GM18502 (cell line): ENCODE results near the gene MED12L.

ENCODE experiments used
- ATAC-seq: cut with Tn5 transposase; IDR thresholded peaks from one replicate; pipeline ENCODE4 v1.9.1; 2021; ENCODE audit warnings: mild to moderate bottlenecking; ENCODE audit not compliant: unreplicated experiment, poor library complexity

The MED12L gene

DNA sequence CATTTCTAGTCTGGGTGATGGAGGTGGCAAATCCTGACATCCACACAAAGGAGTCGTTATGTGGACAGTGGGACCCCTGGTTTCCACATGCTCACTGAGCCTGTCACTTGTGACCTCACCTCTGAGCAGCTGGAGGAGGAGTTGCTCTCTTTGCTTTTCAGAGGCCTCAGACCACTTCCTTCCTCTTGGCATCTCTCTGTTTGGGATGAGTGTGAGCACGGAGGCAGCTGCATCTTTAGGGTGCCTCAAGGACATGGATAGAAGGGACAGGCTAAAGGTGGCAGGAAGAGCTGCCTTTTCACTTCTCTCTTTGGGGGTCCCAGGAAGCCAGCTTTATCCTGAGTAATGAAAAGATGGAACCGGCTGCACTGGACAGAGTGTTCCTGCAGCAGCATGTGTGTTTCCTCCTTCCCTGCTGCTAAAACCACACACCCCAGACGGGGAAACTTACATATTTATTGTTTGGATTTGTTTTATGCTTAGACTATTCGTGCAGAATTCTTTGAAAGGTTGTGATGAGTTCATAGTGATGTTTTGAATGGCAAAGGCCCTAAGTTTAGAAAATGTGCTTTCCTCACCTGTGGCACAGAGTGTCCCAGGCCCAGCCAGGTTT, 85.8 kb downstream of the MED12L start:
- peak; percentile 75 for ATAC-seq

DNA sequence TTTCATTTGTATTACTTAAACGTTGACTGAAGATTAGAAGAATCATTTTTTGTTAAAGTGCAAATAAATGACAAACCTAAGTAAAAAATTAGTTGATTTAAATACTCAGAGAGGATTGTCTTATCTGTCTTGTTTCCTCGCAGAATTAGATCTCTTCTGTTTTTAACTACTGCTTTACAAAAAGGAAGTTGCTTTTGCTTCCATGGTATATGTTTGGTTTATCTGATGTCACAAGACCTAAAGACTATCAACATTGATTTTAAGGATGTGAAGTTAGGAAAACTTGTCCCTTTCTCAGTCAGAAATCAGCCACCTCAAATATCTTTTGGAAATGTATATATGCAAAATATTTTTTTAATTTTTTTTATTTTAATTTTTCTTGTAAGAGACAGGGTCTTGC, 88.9 kb downstream of the MED12L start:
- ATAC-seq = no peak

DNA sequence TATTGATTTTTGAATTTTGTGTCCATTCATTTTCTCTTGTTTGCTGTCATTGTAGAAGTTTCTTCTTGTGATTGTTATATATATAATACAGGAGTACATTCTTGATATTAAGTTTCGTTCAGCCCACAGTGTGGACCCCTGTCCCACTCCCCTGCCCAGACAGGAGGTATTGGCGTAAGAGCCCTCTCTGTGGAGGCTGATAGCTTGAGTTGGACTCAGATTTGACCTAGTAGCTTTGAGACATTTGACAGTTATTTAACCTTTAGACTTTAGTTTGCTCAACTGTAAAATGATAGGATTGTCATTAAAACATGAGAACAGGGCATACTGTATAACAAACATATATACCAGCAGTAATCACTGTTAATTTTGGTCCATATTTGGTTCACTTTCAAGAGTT, 90.5 kb downstream of the MED12L start:
- no peak for ATAC-seq

DNA sequence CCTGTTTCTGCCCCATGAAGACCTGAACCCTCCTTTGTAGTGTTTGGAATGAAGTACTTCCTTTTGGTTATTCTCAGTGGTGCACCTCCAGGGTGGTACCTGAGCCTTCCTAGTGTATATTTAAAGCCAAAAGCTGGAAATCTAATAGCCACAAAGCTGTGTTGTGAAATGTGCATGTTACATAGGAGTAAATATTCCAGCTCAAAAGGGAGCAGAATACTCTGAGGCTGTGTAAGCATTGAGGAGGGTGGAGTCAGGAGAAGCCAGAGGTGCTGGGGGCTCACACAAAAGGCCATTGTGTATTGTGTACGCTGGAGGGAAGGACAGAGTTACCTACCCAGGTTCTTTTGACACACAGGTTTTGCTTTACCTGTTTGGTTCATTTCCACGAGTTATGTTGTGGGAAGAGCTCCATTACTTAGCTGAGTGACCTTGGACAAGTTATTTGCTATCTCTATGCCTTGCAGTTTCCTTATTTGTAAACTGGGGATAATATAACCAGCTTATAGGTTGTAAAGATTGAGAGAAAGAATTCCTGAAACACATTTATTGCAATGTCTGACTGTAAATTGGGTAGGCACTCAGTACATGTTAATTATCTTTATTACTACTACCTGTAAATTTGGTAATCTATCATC, 92.9 kb downstream of the MED12L start:
- ATAC-seq = no peak

DNA sequence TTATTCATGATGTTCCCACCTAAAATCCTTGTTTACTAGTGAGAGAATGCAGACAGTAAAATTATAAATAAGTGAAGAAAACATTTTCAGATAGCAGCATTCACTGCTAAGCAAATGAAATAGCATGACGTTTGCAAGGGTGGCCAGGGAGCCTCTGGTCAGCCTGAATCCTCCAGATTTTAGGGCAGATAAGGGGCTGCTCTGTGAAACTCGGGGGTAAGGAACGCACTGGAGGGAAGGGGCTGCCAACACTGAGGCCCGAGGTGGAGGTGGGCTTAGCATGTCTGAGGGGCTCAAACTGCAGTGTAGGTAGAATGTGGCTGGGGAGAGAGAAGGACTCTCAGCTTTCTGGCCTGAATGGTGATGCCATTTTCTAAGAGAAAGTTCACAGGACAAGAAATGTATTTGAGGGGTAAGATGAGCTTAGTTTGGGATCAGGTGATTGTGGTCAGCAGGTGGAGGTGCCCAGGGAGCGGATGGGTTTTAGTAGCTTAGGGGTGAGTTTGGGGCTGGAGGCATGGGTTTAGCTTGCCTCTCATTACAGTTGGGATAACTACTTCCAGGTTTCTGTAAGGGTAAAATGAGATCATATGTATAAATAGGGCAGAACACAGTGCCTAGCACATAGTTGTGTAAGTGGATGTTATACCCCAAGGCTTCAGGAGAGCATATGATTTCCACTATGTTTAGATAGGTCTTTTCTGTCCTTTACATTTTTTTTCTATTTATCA, 97.0 kb downstream of the MED12L start:
- no peak for ATAC-seq

DNA sequence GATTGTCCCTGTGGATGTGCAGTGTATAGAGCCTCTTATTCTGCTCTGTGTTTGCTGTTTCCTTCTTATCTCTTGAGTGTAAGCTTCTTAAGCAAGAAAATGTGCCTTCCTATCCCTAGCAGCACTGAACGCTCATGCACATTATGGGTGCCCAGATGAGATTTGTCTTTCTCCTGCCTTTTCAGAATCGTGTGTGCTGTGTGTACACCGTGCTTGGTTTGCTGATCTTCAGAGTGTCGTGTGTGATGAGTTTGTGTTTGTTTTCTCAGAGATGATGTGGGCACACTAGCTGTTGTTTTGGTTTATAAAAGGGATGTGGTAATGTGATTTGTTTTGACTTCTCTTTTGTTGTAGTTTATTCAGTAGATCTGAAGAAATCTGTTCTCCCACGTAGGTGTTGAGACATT, 97.8 kb downstream of the MED12L start:
- ATAC-seq = no peak

DNA sequence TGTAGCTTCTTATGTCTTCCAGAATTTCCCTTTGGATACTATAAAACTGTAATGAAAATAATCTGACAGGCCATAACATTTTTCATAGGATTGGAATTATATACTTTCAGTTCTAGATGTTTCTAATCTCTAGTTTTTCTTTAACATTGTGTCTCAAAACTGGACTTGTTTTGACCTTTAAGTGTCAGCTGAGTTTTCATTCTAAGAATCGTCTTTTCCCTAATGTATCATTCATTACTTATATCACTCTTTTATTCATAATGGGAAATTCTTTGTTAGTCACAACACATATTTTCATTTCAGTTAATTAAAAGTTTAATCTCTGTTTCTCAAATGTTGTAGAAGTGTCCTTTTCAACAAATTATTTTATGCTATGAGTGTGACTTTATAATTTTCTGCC, 105.6 kb downstream of the MED12L start:
- ATAC-seq = no peak

DNA sequence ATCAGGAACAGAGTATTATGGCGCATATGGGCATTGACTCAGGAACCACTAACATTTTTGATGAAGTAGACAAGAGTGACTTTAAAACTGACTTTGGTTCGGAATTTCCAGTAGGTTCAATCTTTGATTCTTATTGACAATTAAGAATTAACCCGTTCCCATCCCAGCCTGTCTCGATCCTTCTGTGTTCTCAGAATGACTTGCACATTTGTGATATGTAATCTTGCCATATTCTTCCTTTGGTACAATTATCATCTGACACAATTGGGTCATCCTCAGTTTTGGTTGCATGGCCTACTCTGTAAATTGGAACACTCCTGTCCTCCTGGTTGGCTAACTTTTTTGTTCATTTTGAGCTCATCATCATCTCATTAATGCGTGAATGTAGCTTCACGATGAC, 107.1 kb downstream of the MED12L start:
- ATAC-seq = no peak

DNA sequence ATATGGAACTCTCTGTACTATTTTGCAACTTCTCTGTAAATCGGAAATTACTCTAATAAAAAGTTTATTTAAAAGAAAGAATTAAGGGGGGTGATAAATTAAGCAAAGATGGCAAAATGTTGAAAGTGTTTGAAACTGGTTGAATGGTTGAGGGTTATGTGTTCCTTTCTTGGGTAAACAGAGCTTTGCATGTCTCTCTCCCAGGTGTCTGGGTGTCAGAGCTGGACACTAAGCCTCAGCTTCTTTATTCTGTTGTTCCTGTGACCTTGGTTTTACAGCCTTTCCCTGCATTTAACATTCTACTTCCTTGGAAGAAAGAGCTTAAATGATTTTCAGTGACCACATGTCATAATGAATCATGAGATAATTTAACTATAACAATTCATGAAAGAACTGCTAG, 110.4 kb downstream of the MED12L start:
- no peak for ATAC-seq

DNA sequence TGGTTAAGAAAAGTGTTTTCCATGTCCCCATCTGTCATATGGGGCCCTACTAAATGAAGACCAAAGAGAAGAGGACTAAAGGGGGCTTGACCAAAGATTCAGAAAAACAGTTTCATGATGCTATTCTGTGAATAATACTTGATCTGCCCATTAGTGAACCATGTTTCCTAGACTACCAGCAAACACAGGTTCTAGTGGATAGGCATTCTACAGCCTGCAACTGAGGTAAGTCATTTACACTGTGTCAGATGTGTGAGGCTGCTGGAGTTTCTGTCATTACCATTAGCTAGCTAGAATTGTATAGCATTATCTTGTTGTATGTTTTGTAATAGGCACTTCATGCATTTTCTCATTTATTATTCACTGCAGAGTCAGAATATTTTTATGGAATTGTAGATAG, 111.0 kb downstream of the MED12L start:
- no peak for ATAC-seq

DNA sequence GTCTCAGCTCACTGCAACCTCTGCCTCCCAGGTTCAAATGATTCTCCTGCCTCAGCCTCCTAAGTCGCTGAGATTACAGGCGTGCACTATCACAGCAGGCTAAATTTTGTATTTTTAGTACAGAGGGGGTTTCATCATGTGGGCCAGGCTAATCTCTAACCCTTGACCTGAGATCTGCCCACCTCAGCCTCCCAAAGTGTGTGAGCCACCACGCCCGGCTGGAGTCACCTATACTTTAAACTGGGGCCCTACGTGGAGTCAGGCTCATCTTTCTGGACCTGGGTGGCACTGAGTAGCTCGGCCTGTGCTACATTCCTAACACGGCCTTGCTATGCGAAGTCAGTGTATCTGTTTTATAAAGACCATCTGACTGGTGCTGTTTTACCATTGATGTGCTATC, 111.8 kb downstream of the MED12L start:
- ATAC-seq = no peak

DNA sequence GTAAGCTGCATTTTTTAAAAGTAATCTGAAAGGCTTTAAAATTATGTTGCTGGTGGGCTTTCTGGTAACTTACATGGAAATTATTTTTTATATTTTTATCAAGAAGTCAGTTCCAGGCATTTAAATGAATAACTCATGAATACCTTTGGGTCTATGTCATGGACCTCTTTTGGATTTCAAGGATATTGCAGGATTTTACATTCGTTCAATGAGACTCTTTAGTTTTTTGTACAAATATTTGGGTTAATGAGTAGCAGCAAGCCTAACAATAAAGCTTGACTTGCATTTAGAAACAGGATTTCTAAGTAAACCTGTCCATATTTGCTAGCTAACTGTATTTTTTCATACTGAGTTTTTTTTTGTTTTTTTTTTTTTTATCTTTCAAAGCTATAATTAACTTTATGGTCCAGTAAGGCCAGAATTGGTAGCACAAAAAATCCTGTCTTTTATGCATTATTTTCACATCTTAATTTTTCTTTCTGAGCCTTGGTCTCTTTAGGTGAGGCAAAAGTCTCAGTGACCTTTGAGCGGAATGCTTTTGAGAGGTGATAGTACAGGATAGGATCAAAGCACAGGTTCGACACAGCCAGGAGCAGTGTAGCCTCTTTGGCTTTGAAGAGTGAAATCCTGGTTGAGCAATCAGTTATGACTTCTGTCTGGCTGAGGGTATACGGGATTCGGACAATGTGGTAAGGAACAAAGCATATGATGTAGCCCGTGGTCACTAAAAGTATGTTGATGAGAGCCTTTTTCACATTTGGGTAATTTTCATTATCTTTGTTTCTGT, 112.7 kb downstream of the MED12L start:
- no peak for ATAC-seq

DNA sequence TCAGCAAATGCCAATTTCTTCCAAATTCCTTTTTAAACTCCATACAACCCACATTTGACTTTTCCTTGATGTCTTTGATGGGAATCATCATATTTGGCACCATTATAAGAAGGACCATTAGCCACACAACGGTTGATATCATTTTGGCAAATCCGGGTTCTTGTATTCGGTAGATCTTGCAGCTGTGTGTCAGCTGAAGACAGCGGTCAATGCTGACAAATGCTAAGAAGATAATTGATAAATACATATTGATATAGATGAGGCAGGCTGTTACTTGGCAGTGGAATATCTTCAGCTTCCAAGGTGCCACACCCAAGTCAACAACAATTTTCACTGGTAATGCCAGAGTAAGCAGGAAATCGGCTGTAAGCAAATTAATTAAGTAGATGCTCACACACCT, 113.4 kb downstream of the MED12L start:
- no peak for ATAC-seq

DNA sequence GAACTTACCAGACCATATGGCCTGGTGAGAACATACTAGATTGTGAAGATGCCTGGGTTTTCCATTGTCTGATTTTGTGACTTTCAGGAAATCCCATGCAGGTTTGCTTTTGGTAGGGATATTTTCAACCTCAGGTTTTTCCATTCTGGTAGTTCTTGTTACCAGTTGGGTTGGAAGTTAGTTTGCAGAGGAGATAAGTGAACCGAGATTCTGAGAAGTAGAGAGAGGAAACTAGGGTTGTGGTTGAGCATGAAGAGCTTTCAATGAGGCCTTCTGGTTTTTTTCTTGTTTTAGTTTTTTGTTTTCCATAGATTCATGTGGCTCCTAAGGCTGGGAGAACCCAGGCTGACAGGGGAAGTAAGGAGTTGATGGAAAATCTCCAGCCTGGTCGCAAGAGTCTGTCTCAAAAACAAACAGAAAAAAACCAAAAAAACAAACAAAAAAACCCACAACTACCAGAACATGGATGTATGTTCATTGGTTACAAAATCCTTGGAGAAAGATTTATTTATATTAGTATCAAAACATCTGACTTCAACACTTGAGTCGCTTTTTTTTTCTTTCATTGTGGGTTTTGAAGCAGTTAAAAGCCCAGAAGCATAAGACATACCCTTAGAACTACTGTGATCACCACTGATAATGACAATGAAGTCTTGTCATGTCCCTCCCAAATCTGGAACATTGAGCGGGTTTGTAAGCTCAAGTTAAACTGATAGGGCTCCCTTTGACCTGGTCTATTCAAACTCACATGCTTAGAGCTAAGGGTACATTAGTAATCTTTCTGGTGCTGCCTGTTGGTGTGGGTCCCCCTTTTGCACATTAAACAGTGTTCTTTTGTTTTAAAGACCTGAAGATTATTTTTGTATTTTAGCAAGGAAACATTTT, 114.3 kb downstream of the MED12L start:
- no peak for ATAC-seq

DNA sequence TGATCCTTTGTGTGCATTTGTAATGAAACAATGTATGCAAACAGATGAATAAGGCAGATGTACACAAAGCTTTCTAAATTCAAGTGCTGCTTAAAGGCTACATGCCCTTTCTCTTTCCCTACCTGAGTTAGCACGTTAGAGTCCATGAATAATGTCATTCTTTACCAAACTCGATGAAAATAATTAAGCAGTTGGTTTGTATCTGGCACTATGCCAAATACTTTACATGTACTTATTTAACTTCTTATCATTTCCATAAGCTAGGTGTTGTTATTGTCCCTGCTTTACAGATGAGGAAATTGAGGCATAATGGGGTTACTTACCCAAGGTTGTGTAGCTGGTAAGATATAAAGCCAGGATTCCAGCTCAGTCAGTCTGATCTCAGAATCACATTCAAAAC, 115.1 kb downstream of the MED12L start:
- ATAC-seq = no peak

DNA sequence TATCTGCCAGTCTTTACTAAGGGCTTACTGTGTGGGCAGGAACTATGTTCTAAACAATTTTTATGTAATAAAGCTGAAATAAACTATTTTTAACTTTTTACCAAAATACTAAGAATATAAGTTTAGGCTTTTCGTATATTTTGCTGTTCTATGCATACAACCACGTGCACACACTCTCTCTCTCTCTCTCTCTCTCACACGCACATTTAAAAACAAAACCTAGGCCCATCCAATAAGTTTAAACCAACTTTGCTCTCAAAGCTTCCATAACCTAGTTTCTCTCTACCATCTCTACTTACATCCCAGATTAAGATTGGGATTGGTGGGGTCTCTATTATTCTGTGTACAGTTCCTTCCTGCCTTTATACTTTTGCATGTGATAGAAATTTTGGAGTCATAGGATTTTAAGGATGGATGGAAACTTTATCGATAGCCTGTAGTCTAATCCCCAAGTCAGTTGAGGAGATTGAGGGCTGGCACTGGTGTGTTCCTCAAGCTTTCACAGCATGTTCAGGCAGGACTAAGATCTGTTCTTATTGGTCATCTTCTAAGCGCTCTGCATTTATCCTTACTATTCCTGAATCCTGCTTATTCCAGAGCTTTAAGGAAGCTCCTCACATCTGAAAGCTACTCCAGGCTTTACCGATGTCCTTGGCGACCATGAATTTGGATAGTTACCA, 115.7 kb downstream of the MED12L start:
- no peak for ATAC-seq

DNA sequence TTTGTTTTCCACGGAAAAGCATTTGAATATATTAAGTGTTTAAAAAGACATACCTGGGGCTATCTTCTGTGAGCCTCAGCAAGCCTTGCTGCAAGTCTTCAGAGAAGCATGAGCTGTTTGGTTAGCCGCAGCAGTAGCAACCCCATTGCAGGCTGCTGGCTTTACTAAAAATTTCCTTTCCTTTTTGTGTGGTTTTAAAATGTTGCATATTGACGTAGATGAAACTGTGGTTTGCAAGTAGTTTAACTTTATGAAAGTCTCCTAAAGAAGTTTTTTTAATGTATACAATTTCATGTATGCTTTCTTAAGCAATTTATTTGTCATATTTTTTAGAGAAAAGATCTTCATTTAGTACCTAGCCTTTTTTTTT, 117.6 kb downstream of the MED12L start, which contains the start of gene GPR171:
Gene GPR171 (minus strand): TSS at position 166 of the 370 bp plus-strand sequence. CDS start 3,830 bp downstream, outside the sequence.
- ATAC-seq = peak; percentile 91

DNA sequence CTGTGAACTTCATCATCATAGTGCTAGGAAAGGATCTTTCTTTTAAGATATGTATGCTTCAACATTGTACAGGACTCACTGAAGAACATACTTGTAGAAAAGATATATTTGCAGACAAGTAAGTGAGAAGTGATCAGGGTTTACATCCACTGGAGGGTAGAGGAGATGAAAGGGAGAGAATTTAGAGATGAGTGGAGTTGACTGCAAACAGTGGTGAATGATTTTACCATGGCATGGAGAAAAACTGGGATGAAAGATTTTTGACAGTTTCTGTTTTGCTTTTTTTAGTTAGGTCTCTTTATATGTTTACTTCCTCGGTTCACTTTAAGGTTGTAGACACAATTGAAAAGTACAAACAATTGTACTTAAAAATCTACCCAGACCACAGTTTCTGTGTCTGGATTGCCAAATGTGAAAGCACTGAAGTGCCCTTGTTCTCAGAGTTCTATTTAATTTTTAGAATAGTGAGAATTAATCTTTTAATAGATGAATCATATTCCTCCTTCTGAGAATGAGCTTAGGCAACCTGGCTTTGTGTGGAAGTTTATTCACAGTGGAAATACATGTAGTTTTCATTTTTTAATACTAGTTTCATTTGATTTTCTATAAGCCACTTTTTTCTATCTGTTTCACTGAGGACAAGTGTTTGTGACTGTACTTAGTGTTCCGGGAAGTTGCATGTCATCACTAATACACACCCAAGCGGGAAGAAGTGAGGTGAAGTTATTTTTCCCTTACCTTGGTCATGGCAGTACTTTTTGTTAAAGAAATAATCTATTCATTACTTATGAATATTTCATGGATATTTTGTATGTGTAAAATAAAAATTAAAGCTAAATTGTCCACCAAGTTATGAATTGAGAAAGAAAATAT, 119.3 kb downstream of the MED12L start:
- no peak for ATAC-seq
